Brain microvascular endothelial cell (primary cell): ENCODE data around the gene CEP350.

Experiments
- DNase-seq: peaks from one replicate; pipeline ENCODE4 v3.0.0-alpha.2; 2020
- H3K27ac ChIP-seq: fragments of 250-450 bp; sonication (Bioruptor Pico); 2 replicates; pipeline ENCODE4 v1.5.1; 2020; ENCODE audit warnings: mild to moderate bottlenecking, moderate library complexity
- H3K27me3 ChIP-seq: fragments of 250-450 bp; sonication (Bioruptor Pico); replicated peaks from 2 replicates; pipeline ENCODE4 v1.5.1; 2020; ENCODE audit warnings: mild to moderate bottlenecking
- H3K36me3 ChIP-seq: fragments of 250-450 bp; sonication (Bioruptor Pico); replicated peaks from 2 replicates; pipeline ENCODE4 v1.5.1; 2020; ENCODE audit warnings: mild to moderate bottlenecking
- H3K4me3 ChIP-seq: 2 replicates; pipeline ENCODE4 v1.5.1; 2011; ENCODE audit warnings: low read depth, mild to moderate bottlenecking, control low read depth, low read length, moderate library complexity
- CTCF ChIP-seq: IDR thresholded peaks from 2 replicates; pipeline ENCODE4 v1.5.1; 2011; ENCODE audit warnings: low read depth, mild to moderate bottlenecking, moderate library complexity, low read length, control low read depth, inconsistent platforms; ENCODE audit errors: missing control alignments
- in situ Hi-C: cut with HindIII; loops from 2 replicates; pipeline ENCODE4 v1.10.0; 2017; ENCODE audit warnings: low sequenced_read_pairs, low pct_ligation_motif_present

Gene CEP350

GRCh38 chr1:179921981-179922872 lies 32.4 kb upstream of the CEP350 start:
- Histone ChIP-seq H3K27ac (no peak overlapping the region), H3K27me3 (no peaks in the 10 kb centered on the region), H3K4me3 (no peak overlapping the region), H3K36me3 (peaks cover 20% of the 10 kb centered on the region)
- no peak for DNase-seq
- in situ Hi-C loops: no loop called here
- TF ChIP-seq CTCF: no peak

- DNase-seq: no peak
- TF ChIP-seq CTCF: no peak
- Histone ChIP-seq H3K27ac (no peak overlapping the region), H3K4me3 (no peak overlapping the region), H3K27me3 (no peaks in the 10 kb centered on the region), H3K36me3 (peaks cover 12% of the 10 kb centered on the region)
- in situ Hi-C loops: no loop called here
Measured at GRCh38 chr1:179923029-179923428, 31.6 kb upstream of the CEP350 start.

GRCh38 chr1:179924268-179924667 lies 30.3 kb upstream of the CEP350 start:
- TF ChIP-seq CTCF: no peak
- in situ Hi-C loops: no loop called here
- Histone ChIP-seq H3K27me3 (no peaks in the 10 kb centered on the region), H3K4me3 (no peak overlapping the region), H3K27ac (no peak overlapping the region), H3K36me3 (peaks cover 1% of the 10 kb centered on the region)
- DNase-seq: no peak

GRCh38 chr1:179925302-179925701 lies 29.3 kb upstream of the CEP350 start:
- no peak overlapping the region for H3K4me3 ChIP-seq
- no peak overlapping the region for H3K27ac ChIP-seq
- H3K36me3 ChIP-seq: no peaks in the 10 kb centered on the region
- H3K27me3 ChIP-seq: no peaks in the 10 kb centered on the region
- DNase-seq: no peak
- in situ Hi-C loops: no loop called here
- no peak for TF ChIP-seq CTCF

- H3K27ac ChIP-seq: no peak overlapping the region
- no peak for TF ChIP-seq CTCF
- no peaks in the 10 kb centered on the region for H3K27me3 ChIP-seq
- in situ Hi-C loops: no loop called here
- H3K36me3 ChIP-seq: no peaks in the 10 kb centered on the region
- DNase-seq: peak; percentile 3
- no peak overlapping the region for H3K4me3 ChIP-seq
Measured at GRCh38 chr1:179925922-179926849, 28.4 kb upstream of the CEP350 start.
